ENCODE data around the gene CUL2.

CUL2 gene

DNA sequence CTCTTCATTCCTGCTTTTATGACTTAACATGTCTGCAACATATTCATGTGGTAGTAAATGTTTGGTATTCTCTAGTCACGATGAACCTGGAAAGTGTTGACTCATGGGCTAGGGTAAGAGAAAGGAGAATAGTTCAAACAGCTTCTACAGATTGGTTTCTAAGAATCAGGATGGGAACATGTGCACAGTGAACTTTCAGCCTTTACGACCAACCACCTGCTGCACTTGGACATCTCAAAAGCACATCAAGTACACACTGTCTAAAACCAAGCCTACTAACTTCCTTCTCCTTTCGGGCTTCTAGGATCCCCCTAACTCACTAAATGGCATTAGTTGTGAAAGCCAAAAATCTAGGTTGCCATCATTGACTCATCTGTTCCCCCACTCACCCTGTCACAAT is 85.5 kb downstream of the CUL2 start:
- H3K4me1 ChIP-seq (ENCODE audit: control insufficient read depth, insufficient read depth, low read length): no peaks in the 10 kb centered on the region
- peaks cover under 1 to 5% of the 10 kb centered on the region in 2 experiments for H3K36me3 ChIP-seq (ENCODE audit: control insufficient read depth in 2 of 2, insufficient read depth in 1 of 2, low read length in 2 of 2)
- H3K9me3 ChIP-seq (ENCODE audit: control insufficient read depth, insufficient read depth, low read depth, low read length): no peaks in the 10 kb centered on the region
- no peak for TF ChIP-seq ZNF623 (tag by site-specific recombination; IDR thresholded peaks at IDR 0.05)
- peak; percentile 72 for TF ChIP-seq SCRT2 (tag by site-specific recombination; IDR thresholded peaks at IDR 0.05)
- no peak for TF ChIP-seq ZNF626 (tag by site-specific recombination; IDR thresholded peaks at IDR 0.05)
- no peak for TF ChIP-seq ZNF274 (IDR thresholded peaks at IDR 0.05; ENCODE audit: low read length)
- no peak for TF ChIP-seq ZNF274 (tag by site-specific recombination; IDR thresholded peaks at IDR 0.05; ENCODE audit: borderline replicate concordance)
- TF ChIP-seq YY1 (tag by site-specific recombination; IDR thresholded peaks at IDR 0.05): no peak
- no peak for TF ChIP-seq SP2 (tag by site-specific recombination; IDR thresholded peaks at IDR 0.05)
- ChIA-PET POLR2A (no interaction called here), CTCF (interaction anchor here (1.5 kb wide), 1 partner anchor 10 kb away, joined by 8 read pairs; no protein-coding TSS in a partner anchor)
- H3K27ac ChIP-seq (ENCODE audit: extremely low read depth, low read depth, low read length): no peak overlapping the region
- H3K4me3 ChIP-seq (ENCODE audit: low read depth, low read length): no peak overlapping the region

DNA sequence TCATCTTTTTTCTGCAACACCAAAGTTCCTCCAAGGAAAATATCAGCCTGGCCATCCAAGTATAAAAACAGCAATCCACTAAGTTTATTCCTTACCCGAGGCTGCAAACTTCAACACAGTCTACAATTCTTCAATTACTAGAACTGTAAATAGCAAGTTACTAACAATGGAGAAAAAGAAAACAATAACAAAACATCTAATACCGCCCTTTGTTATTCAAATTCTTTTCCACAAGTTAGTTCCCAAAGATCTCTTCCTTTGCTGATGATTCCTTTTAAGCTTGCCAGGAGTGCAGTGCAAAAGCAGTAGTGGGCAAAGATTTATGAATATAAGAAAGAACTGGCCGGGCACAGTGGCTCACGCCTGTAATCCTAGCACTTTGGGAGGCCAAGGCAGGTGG is 86.2 kb downstream of the CUL2 start:
- Histone ChIP-seq H3K4me3 (ENCODE audit: low read depth, low read length) (no peak overlapping the region), H3K4me1 (ENCODE audit: control insufficient read depth, insufficient read depth, low read length) (no peaks in the 10 kb centered on the region), H3K9me3 (ENCODE audit: control insufficient read depth, insufficient read depth, low read depth, low read length) (no peaks in the 10 kb centered on the region), H3K27ac (ENCODE audit: extremely low read depth, low read depth, low read length) (no peak overlapping the region), H3K36me3 (ENCODE audit: control insufficient read depth in 2 of 2, insufficient read depth in 1 of 2, low read length in 2 of 2) (no peaks in the 10 kb centered on the region; a peak in 1 of 3 replicates)
- TF ChIP-seq ZNF37A (tag by site-specific recombination; IDR thresholded peaks at IDR 0.05) (no peak), HOXD13 (CRISPR knock-in tag; IDR thresholded peaks at IDR 0.05; ENCODE audit: borderline replicate concordance) (no peak)
- ChIA-PET CTCF (interaction anchor here (0.6 to 1.5 kb wide), 2 partner anchors 9 to 60 kb away, joined by 3 to 8 read pairs; no protein-coding TSS in a partner anchor), POLR2A (no interaction called here)

- Histone ChIP-seq H3K4me3 (ENCODE audit: low read depth, low read length) (no peak overlapping the region), H3K27ac (ENCODE audit: extremely low read depth, low read depth, low read length) (no peak overlapping the region), H3K4me1 (ENCODE audit: control insufficient read depth, insufficient read depth, low read length) (no peaks in the 10 kb centered on the region), H3K9me3 (ENCODE audit: control insufficient read depth, insufficient read depth, low read depth, low read length) (no peaks in the 10 kb centered on the region), H3K36me3 (ENCODE audit: control insufficient read depth in 2 of 2, insufficient read depth in 1 of 2, low read length in 2 of 2) (no peaks in the 10 kb centered on the region; a peak in 1 of 3 replicates)
- TF ChIP-seq ZFP37 (tag by site-specific recombination; IDR thresholded peaks at IDR 0.05): no peak
- TF ChIP-seq ZNF621 (tag by site-specific recombination; IDR thresholded peaks at IDR 0.05): no peak
- TF ChIP-seq ZNF214 (tag by site-specific recombination; IDR thresholded peaks at IDR 0.05; ENCODE audit: borderline replicate concordance): no peak
- no peak for TF ChIP-seq AEBP2 (tag by site-specific recombination; IDR thresholded peaks at IDR 0.05; ENCODE audit: borderline replicate concordance)
- TF ChIP-seq ZNF24 (tag by site-specific recombination; IDR thresholded peaks at IDR 0.05): no peak
- TF ChIP-seq, protein P1, sequence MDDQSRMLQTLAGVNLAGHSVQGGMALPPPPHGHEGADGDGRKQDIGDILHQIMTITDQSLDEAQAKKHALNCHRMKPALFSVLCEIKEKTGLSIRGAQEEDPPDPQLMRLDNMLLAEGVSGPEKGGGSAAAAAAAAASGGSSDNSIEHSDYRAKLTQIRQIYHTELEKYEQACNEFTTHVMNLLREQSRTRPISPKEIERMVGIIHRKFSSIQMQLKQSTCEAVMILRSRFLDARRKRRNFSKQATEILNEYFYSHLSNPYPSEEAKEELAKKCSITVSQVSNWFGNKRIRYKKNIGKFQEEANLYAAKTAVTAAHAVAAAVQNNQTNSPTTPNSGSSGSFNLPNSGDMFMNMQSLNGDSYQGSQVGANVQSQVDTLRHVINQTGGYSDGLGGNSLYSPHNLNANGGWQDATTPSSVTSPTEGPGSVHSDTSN (CRISPR knock-in tag; IDR thresholded peaks at IDR 0.05): no peak
- no peak for TF ChIP-seq ZNF600 (tag by site-specific recombination; IDR thresholded peaks at IDR 0.05)
- no peak for TF ChIP-seq ZNF664 (tag by site-specific recombination; IDR thresholded peaks at IDR 0.05)
- TF ChIP-seq SETDB1 (IDR thresholded peaks at IDR 0.05; ENCODE audit: insufficient read length, low read length): no peak
- TF ChIP-seq ZNF16 (tag by site-specific recombination; IDR thresholded peaks at IDR 0.05; ENCODE audit: low read depth): no peak
- TF ChIP-seq GLI4 (tag by site-specific recombination; IDR thresholded peaks at IDR 0.05): no peak
- no peak for TF ChIP-seq ZNF514 (tag by site-specific recombination; IDR thresholded peaks at IDR 0.05)
- TF ChIP-seq ZFP41 (tag by site-specific recombination; IDR thresholded peaks at IDR 0.05; ENCODE audit: borderline replicate concordance): no peak
- TF ChIP-seq KLF10 (tag by site-specific recombination; IDR thresholded peaks at IDR 0.05): no peak
- TF ChIP-seq ZNF585B (tag by site-specific recombination; IDR thresholded peaks at IDR 0.05): no peak
- ChIA-PET POLR2A (no interaction called here), CTCF (no interaction called here)
Observed at GRCh38 chr10:35000936-35001335, 89.2 kb downstream of the CUL2 start.

Data from HEK293 (cell line).